OCI-LY3 (cell line): Measurements from ENCODE around the gene NSG2.

Experiments
- EZH2phosphoT487 ChIP-seq: fragments of 200-600 bp; shearing (Covaris generic); IDR thresholded peaks from 2 replicates; pipeline ENCODE4 v1.6.1; 2018; ENCODE audit warnings: antibody characterized with exemption, mixed run types, low read depth
- TF ChIP-seq, protein P1 (sequence below): fragments of 200-600, 300-600 bp; sonication (generic); IDR thresholded peaks from 2 replicates; pipeline ENCODE4 v1.5.1; 2014; ENCODE audit warnings: antibody characterized with exemption, low read length, low read depth

GRCh38 chr5:174090129-174090528 lies 44.6 kb downstream of the NSG2 start:
- TF ChIP-seq, protein P1, sequence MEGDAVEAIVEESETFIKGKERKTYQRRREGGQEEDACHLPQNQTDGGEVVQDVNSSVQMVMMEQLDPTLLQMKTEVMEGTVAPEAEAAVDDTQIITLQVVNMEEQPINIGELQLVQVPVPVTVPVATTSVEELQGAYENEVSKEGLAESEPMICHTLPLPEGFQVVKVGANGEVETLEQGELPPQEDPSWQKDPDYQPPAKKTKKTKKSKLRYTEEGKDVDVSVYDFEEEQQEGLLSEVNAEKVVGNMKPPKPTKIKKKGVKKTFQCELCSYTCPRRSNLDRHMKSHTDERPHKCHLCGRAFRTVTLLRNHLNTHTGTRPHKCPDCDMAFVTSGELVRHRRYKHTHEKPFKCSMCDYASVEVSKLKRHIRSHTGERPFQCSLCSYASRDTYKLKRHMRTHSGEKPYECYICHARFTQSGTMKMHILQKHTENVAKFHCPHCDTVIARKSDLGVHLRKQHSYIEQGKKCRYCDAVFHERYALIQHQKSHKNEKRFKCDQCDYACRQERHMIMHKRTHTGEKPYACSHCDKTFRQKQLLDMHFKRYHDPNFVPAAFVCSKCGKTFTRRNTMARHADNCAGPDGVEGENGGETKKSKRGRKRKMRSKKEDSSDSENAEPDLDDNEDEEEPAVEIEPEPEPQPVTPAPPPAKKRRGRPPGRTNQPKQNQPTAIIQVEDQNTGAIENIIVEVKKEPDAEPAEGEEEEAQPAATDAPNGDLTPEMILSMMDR, result no peak
- no peak for TF ChIP-seq EZH2phosphoT487
